Measurements from ENCODE around the gene RPUSD1. TPM values are rescaled to one million over a fixed set of nuclear protein-coding genes. Genes with fewer than 3 reads are reported as not detected.

The RPUSD1 gene
- total and polyA plus RNA-seq, 4 donors, result 8.2 to 25.6 (median 23.5) TPM

- H3K9me3 ChIP-seq (ENCODE audit: control insufficient read depth in 4 of 4, insufficient read depth in 3 of 4, low read length in 3 of 4), result no peaks in the 10 kb centered on the region
- no peak overlapping the region for H3K9ac ChIP-seq (ENCODE audit: insufficient read depth in 1 of 2, low read length in 2 of 2)
- no peak overlapping the region for H3K27ac ChIP-seq (ENCODE audit: low read depth in 1 of 2, low read length in 1 of 2)
- peaks cover 0 to 5% (median 0%) of the 10 kb centered on the region in 5 donors for H3K4me1 ChIP-seq (ENCODE audit: control insufficient read depth in 5 of 5, insufficient read depth in 5 of 5, low read length in 5 of 5)
- no peaks in the 10 kb centered on the region for H3K27me3 ChIP-seq (ENCODE audit: control insufficient read depth in 3 of 3, insufficient read depth in 3 of 3, low read length in 2 of 3)
- DNase-seq (no peak), ATAC-seq (ENCODE audit: insufficient read depth, low FRiP score) (no peak)
- no peak overlapping the region for H3K4me3 ChIP-seq
- 70 to 71% methylated on average over 14 to 24 of the region's 38 CpGs for WGBS, 2 donors
- H3K36me3 ChIP-seq (ENCODE audit: control insufficient read depth in 4 of 4, insufficient read depth in 4 of 4, low read length in 4 of 4), result no peaks in the 10 kb centered on the region
- TF ChIP-seq, protein P1, sequence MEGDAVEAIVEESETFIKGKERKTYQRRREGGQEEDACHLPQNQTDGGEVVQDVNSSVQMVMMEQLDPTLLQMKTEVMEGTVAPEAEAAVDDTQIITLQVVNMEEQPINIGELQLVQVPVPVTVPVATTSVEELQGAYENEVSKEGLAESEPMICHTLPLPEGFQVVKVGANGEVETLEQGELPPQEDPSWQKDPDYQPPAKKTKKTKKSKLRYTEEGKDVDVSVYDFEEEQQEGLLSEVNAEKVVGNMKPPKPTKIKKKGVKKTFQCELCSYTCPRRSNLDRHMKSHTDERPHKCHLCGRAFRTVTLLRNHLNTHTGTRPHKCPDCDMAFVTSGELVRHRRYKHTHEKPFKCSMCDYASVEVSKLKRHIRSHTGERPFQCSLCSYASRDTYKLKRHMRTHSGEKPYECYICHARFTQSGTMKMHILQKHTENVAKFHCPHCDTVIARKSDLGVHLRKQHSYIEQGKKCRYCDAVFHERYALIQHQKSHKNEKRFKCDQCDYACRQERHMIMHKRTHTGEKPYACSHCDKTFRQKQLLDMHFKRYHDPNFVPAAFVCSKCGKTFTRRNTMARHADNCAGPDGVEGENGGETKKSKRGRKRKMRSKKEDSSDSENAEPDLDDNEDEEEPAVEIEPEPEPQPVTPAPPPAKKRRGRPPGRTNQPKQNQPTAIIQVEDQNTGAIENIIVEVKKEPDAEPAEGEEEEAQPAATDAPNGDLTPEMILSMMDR (IDR thresholded peaks at IDR 0.05; ENCODE audit: control extremely low read depth, extremely low read depth), result no peak
Observed at GRCh38 chr16:767743-768235, 20.4 kb downstream of the RPUSD1 start.

GRCh38 chr16:766820-767640 lies 21.2 kb downstream of the RPUSD1 start:
- Histone ChIP-seq H3K27ac (ENCODE audit: low read depth in 1 of 2, low read length in 1 of 2) (no peak overlapping the region), H3K27me3 (ENCODE audit: control insufficient read depth in 3 of 3, insufficient read depth in 3 of 3, low read length in 2 of 3) (no peaks in the 10 kb centered on the region), H3K9me3 (ENCODE audit: control insufficient read depth in 4 of 4, insufficient read depth in 3 of 4, low read length in 3 of 4) (no peaks in the 10 kb centered on the region), H3K36me3 (ENCODE audit: control insufficient read depth in 4 of 4, insufficient read depth in 4 of 4, low read length in 4 of 4) (no peaks in the 10 kb centered on the region), H3K4me1 (ENCODE audit: control insufficient read depth in 5 of 5, insufficient read depth in 5 of 5, low read length in 5 of 5) (peaks cover 0 to 5% (median 0%) of the 10 kb centered on the region in 5 donors), H3K9ac (ENCODE audit: insufficient read depth in 1 of 2, low read length in 2 of 2) (no peak overlapping the region), H3K4me3 (no peak overlapping the region)
- TF ChIP-seq, protein P1 (IDR thresholded peaks at IDR 0.05; ENCODE audit: control extremely low read depth, extremely low read depth), result no peak
- no peak for ATAC-seq (ENCODE audit: insufficient read depth, low FRiP score)
- no peak for DNase-seq
- WGBS, 2 donors, result 71 to 74% methylated on average over 31 to 35 of the region's 48 CpGs

- WGBS, 2 donors, result 85 to 92% methylated on average over 27 to 29 of the region's 29 CpGs
- Histone ChIP-seq H3K9me3 (ENCODE audit: control insufficient read depth in 4 of 4, insufficient read depth in 3 of 4, low read length in 3 of 4) (no peaks in the 10 kb centered on the region), H3K27me3 (ENCODE audit: control insufficient read depth in 3 of 3, insufficient read depth in 3 of 3, low read length in 2 of 3) (no peaks in the 10 kb centered on the region), H3K4me3 (no peak overlapping the region), H3K4me1 (ENCODE audit: control insufficient read depth in 5 of 5, insufficient read depth in 5 of 5, low read length in 5 of 5) (peaks cover 0 to 5% (median 0%) of the 10 kb centered on the region in 5 donors), H3K9ac (ENCODE audit: insufficient read depth in 1 of 2, low read length in 2 of 2) (no peak overlapping the region), H3K27ac (ENCODE audit: low read depth in 1 of 2, low read length in 1 of 2) (no peak overlapping the region), H3K36me3 (ENCODE audit: control insufficient read depth in 4 of 4, insufficient read depth in 4 of 4, low read length in 4 of 4) (no peaks in the 10 kb centered on the region)
- ATAC-seq (ENCODE audit: insufficient read depth, low FRiP score), result no peak
- no peak for DNase-seq
- TF ChIP-seq, protein P1 (IDR thresholded peaks at IDR 0.05; ENCODE audit: control extremely low read depth, extremely low read depth), result no peak
Observed at GRCh38 chr16:766008-766819, 22.0 kb downstream of the RPUSD1 start.

Data from lung (tissue), 12 donors.